GM19395 (cell line): ENCODE measurements around the gene SRP14.
"Not testable (repeated sequence)": the region's sequence is repeated elsewhere in the genome, so short reads cannot be mapped to it uniquely, and the experiment has no call there.

ENCODE experiments used
- ATAC-seq: cut with Tn5 transposase; IDR thresholded peaks from one replicate; pipeline ENCODE4 v1.9.1; 2021; ENCODE audit warnings: mild to moderate bottlenecking, moderate library complexity; ENCODE audit not compliant: unreplicated experiment

SRP14 gene

DNA sequence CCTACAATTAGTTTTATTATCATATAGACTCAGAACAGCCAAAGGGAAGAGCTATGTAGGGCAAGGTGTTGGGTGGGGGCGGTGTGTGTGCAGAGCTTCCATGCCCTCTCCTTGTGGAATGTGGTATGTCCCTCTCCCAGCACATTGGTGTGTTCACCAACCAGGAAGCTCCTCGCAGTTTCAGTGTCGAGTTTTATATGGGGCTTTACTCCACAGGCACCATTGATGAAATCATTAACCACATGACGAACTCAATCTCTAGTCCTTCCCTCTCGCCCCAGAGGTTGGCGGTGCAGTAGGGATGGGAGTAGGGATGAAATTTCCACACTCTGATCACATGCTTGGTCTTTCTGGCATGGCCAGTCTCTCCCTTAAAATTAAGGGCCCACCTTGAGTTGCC, 13.6 kb upstream of the SRP14 start:
- ATAC-seq, result no peak

GRCh38 chr15:40051616-40052415, 12.8 kb upstream of the SRP14 start:
- no peak for ATAC-seq

DNA sequence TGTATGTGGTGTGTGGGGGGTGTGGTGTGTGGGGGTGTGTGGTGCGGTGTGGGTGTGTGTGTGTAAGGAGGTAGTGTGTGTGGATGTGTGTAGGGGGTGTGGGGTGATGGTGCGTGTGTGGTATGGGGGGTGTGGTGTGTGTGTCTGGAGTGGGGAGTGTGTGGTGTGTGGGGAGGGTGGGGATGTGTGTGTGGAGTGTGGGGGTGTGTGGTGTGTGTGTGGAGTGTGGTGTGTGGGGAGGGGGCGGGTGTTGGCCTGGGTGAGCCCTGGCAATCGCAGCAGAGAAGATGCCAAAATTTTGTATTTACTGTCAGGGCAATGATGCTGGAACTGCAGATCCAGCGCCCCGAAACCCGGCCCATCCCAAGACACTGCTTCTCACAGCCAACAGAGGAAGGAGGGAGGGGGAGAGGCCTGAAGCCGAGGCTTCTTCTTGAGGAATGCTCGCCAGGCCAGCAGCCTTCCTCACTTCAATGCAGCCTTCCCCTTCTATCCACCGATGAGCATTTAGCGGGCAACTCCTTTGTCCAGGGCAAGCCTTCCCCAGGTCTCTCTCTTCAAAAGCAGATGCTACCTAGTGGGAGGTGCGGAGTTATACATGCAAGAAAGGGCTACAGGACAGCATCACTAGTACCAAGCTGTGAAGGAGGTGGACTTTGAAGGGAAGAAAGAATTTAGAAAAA, 11.9 kb upstream of the SRP14 start:
- no peak for ATAC-seq

GRCh38 chr15:40048926-40049475, 10.0 kb upstream of the SRP14 start:
- no peak for ATAC-seq

DNA sequence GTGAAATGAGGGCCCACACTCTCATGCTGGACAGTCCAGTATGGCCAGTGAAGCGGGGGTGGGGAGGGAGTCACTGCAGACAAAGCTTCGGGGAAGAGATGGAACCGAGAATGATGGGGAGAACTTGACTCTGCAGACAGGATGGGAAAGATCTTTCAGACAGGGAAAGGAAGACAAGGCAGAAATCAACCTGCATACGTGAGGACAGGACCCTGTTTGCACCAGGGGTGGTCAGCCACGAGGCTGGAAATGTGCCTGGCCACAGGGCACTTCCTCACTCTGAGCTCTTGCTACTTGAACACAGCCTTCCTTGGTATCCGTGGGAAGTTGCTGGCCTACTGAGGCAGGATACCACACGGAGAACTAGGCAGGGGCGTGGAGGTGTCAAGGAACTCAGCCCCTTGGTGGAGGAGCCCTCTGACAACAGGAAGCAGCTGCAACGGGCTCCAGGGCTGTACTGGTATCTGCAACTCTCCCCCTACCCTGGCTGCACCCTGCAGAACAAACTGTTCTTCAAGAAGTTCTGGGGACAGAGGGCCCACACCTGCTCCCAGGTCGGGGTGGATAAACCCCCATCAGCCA, 9.3 kb upstream of the SRP14 start:
- ATAC-seq, result no peak

DNA sequence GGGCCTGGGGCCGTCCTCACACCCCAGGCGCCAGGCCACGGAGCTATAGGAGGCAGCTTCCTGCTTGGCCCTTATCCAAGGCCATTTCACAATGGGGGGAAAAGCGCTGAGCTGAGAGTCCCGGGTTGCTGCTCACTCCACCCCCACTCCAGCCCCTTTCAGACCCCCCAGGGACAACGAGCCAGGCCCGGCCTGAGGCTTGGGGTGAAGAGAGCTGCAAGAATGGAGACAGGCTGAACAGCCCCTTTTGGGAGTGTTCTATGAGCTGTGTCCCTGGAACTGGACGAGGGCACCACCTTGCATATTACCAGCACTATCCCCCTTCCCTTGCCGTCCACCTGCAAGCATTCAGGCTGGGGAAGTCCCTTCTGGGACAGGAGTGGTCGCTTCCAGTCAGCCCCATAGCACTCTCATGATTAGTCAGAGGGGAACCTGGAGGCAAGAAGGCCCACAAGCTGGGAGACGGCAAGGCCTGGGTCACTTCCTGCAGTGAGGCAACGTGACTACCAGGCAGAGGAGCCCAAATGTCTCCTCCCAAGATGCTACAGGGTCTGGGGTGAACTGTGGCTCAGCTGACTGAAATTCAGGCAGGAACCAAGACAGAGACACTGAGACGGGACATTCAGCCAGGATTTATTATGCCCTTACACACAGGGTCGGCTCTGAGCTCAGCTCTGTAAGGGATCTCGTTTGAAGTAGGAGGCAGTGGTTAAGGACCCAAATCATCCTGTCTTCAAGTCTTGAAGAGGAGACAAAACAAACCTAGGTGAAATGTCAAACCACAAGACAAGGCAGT, 8.6 kb upstream of the SRP14 start:
- peak; percentile 65 for ATAC-seq

- ATAC-seq, result no peak
Observed at GRCh38 chr15:40046721-40047414, 7.9 kb upstream of the SRP14 start.

- ATAC-seq, result peak; percentile 28
Observed at GRCh38 chr15:40045572-40046217, 6.7 kb upstream of the SRP14 start.

- ATAC-seq, result peak; percentile 72
Observed at GRCh38 chr15:40044717-40045571, 6.0 kb upstream of the SRP14 start.

GRCh38 chr15:40043927-40044716, 5.1 kb upstream of the SRP14 start:
- ATAC-seq, result no peak

GRCh38 chr15:40042791-40043320, 3.9 kb upstream of the SRP14 start:
- ATAC-seq, result no peak

DNA sequence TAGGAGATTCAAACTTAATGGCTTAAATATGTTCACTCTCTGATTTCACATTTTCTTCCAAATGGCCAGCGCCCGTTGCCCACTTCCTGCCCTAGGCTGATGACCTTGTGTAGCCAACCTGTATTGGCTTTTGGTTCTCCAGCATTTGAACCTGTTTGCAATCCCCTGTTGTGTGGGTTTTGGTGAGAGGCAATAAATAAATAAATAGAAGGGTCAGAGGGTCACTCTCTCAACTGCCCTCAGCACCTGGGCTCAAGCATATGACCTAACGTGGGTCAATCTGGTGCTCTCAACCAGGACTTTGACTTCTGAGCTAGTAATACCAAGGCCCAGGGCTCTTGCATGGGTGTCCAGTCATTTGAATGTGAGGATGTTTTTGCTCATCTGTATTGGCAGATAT, 1.8 kb upstream of the SRP14 start:
- no peak for ATAC-seq

GRCh38 chr15:40040293-40040635, 1.3 kb upstream of the SRP14 start:
- no peak for ATAC-seq

- no peak for ATAC-seq
Observed at GRCh38 chr15:40038275-40038637, 725 bp downstream of the SRP14 start.

DNA sequence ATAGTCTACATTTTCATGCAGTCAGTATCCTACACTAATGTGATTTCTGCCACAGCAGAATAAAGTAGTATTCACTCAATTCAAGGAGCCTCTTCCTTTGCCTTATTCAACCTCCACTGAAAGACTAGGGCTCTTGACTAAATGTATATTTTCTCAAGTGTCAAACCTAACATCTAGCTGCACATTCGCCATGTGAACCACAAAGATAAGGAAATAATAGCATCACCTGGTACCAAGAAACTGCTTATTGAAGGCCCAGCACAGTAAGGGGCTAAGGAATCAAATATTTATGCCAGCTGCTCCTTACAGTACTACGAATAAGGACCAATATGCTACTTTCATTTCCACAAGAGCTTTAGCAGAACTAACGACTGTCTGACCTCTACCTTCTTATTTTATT, 1.3 kb downstream of the SRP14 start:
- ATAC-seq, result no peak

DNA sequence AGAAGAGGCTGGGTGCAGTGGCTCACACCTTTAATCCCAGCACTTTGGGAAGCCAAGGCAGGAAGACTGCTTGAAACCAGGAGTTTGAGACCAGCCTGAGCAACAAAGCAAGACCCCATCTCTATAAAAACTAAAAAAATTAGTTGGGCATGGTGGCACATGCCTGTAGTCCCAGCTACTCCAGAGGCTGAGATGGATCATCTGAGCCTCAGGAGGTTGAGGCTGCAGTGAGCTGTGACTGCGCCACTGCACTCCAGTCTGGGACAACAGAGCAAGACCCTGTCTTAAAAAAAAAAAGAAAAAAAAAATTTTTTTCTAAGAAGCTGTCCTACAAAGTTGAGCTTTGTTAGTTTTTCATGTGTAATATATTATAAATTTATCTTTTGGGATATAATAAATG, 3.8 kb downstream of the SRP14 start:
- ATAC-seq, result not testable (repeated sequence)

DNA sequence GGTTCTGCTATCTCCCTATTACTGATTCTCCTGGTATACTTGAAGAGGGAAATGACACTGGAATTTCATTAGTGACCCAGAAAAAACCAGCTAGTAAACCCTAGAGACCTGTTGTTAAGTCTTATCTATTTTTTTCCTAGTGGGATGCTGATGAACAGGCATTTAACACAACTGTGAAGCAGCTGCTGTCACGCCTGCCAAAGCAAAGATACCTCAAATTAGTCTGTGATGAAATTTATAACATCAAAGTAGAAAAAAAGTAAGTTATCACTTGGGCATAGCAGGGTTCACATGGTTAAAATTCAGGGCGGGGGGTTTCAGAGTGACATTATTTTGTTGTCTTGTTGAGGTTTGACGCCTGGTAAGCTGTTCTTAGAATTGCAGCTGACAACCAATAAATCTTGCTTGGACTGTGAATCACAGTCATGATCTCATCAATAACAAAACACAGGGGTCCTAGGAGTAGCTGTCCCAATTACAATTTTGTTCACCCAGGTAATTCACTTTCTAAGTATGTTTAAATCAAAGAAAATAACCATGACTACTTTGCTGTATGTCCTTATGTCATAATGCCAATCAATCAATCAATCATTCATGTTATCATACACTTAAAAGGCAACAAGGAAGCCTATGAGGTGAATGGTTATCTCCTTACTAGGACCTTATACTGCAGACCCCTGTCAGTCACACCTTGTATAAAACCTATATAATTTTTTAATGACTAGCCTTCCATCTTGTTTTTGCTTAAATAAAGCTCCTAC, 4.6 kb downstream of the SRP14 start:
- no peak for ATAC-seq
